Mammary epithelial cell (primary cell): ENCODE results near the gene UBE2G2.

Experiments
- CTCF ChIP-seq, 2 donors: IDR thresholded peaks in 1 of 2; conservative IDR thresholded peaks in 1 of 2; 2 replicates each; pipeline ENCODE4 v1.5.1; 2011 to 2012; ENCODE audit warnings: inconsistent platforms in 2 of 2, low read length in 2 of 2, mild to moderate bottlenecking in 2 of 2, control low read depth in 1 of 2, low read depth in 1 of 2; ENCODE audit not compliant: insufficient read depth in 1 of 2; ENCODE audit errors: extremely low read depth in 1 of 2
- EZH2 ChIP-seq: IDR thresholded peaks from 2 replicates; pipeline ENCODE4 v1.6.1; 2012; ENCODE audit warnings: low read length, inconsistent platforms, borderline replicate concordance

DNA sequence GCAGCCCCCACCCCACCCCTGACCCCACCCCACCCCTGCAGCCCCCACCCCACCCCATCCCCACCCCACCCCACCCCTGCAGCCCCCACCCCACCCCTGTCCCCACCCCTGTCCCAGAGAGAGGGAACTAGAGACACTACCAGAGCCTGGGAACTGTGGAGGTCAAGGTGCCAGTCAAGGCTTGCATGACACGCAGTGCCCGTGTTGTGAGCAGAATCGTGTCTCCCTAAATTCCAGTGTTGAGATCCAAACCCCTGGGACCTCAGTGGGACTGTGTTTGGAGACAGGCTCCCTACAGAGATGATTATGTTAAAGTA lies 34.7 kb upstream of the UBE2G2 start:
- no peak for TF ChIP-seq CTCF (conservative IDR thresholded peaks at IDR 0.05 in 1 of 2, IDR thresholded peaks at IDR 0.05 in 1 of 2; ENCODE audit: extremely low read depth in 1 of 2, insufficient read depth in 1 of 2, low read depth in 1 of 2, low read length in 2 of 2)
- TF ChIP-seq EZH2 = no peak
